ENCODE measurements around the gene CCDC181. TPM values are rescaled to one million over a fixed set of nuclear protein-coding genes. Genes with fewer than 3 reads are reported as not detected.

CCDC181 gene
- total and polyA plus RNA-seq, 2 of the 8 experiments (the other 6 are each of a cell fraction or from before 2014, with no cell fraction given): 1.2 to 3.7 TPM

DNA sequence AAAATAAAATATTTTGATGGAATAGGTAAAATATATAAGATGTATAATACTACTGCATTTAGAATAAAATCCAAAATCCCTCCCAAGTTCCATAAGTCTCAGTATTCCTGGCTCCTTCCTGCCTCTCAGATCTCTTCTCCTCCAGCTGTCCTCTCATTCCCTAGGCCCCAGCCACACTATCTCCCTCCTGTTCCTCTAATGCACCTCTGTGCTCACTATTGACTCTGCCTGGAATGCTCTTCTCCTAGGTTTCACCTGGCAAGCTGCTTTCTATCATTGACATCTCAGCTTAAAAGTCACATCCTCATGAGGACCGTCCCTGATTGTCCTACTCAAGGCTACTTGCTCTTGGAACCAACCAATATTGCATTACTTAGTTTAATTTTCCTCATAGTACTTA, 66.9 kb downstream of the CCDC181 start (continued):
- TF ChIP-seq KDM5A (IDR thresholded peaks at IDR 0.05; ENCODE audit: low read length) (no peak), ZNF274 (IDR thresholded peaks at IDR 0.05; ENCODE audit: borderline replicate concordance, extremely low read depth, low read length) (no peak), BCL11A (IDR thresholded peaks at IDR 0.05; ENCODE audit: low read depth in 2 of 2, low read length in 2 of 2) (no peak), BACH1 (IDR thresholded peaks at IDR 0.05; ENCODE audit: low read length) (no peak), CBX5 (IDR thresholded peaks at IDR 0.05; ENCODE audit: low read depth, low read length) (no peak), RAD21 (IDR thresholded peaks at IDR 0.05 in 1 of 2, conservative IDR thresholded peaks at IDR 0.05 in 1 of 2; ENCODE audit: low read depth in 2 of 2, low read length in 2 of 2) (no peak), JUN (IDR thresholded peaks at IDR 0.05; ENCODE audit: low read depth, low read length) (no peak), KDM4A (IDR thresholded peaks at IDR 0.05; ENCODE audit: low read depth, low read length, severe bottlenecking) (no peak)
